ENCODE measurements around the gene TKTL2.

GRCh38 chr4:163448540-163449203 is 24.9 kb downstream of the TKTL2 start:
- TF ChIP-seq CTCF (IDR thresholded peaks at IDR 0.05) (no peak), POLR2A (IDR thresholded peaks at IDR 0.05) (no peak)
